MM.1S (cell line): ENCODE data around the gene PTPRE.
A peak's percentile ranks its signal among the peaks of the same experiment; 100 is the strongest.

Experiments
- DNase-seq: peaks from one replicate; pipeline ENCODE4 v3.0.0-alpha.2; 2015
- H2AFZ ChIP-seq: fragments of 300-600 bp; sonication (generic); 2 replicates; pipeline ENCODE4 v1.6.0; 2016; ENCODE audit warnings: antibody characterized with exemption, low read length
- H3F3A ChIP-seq: fragments of 300-600 bp; sonication (generic); 2 replicates; pipeline ENCODE4 v1.6.1; 2016; ENCODE audit warnings: mild to moderate bottlenecking, antibody characterized with exemption, low read length, moderate library complexity, mixed read lengths; ENCODE audit not compliant: insufficient read depth
- H3K27ac ChIP-seq: fragments of 300-600 bp; sonication (generic); 2 replicates; pipeline ENCODE4 v1.5.1; 2016; ENCODE audit warnings: mild to moderate bottlenecking, low read length
- H3K27me3 ChIP-seq: fragments of 300-600 bp; sonication (generic); replicated peaks from 2 replicates; pipeline ENCODE4 v1.6.0; 2016; ENCODE audit warnings: low read length; ENCODE audit not compliant: insufficient read depth
- H3K36me3 ChIP-seq: fragments of 300-600 bp; sonication (generic); replicated peaks from 2 replicates; pipeline ENCODE4 v1.6.1; 2016; ENCODE audit warnings: mild to moderate bottlenecking, low read length, mixed read lengths; ENCODE audit not compliant: insufficient read depth
- H3K4me1 ChIP-seq: fragments of 300-600 bp; sonication (generic); 2 replicates; pipeline ENCODE4 v1.6.1; 2016; ENCODE audit warnings: low read length, mixed read lengths
- H3K4me2 ChIP-seq: fragments of 300-600 bp; sonication (generic); 2 replicates; pipeline ENCODE4 v1.6.0; 2016; ENCODE audit warnings: low read depth, low read length
- H3K4me3 ChIP-seq: fragments of 300-600 bp; sonication (generic); 2 replicates; pipeline ENCODE4 v1.5.1; 2016; ENCODE audit warnings: low read length, mixed read lengths
- H3K79me2 ChIP-seq: fragments of 300-600 bp; sonication (generic); 2 replicates; pipeline ENCODE4 v1.6.1; 2016; ENCODE audit warnings: mixed run types, low read length, mixed read lengths
- H3K9ac ChIP-seq: fragments of 300-600 bp; sonication (generic); 2 replicates; pipeline ENCODE4 v1.6.1; 2016; ENCODE audit warnings: low read length, mixed read lengths
- H3K9me2 ChIP-seq: fragments of 300-600 bp; sonication (generic); replicated peaks from 2 replicates; pipeline ENCODE4 v1.6.1; 2016; ENCODE audit warnings: mild to moderate bottlenecking, low read length, mixed read lengths; ENCODE audit not compliant: insufficient read depth
- H3K9me3 ChIP-seq: fragments of 300-600 bp; sonication (generic); replicated peaks from 2 replicates; pipeline ENCODE4 v1.6.1; 2016; ENCODE audit warnings: mild to moderate bottlenecking, low read length, mixed read lengths; ENCODE audit not compliant: insufficient read depth
- H4K20me1 ChIP-seq: fragments of 300-600 bp; sonication (generic); 2 replicates; pipeline ENCODE4 v1.6.1; 2016; ENCODE audit warnings: mild to moderate bottlenecking, low read length, moderate library complexity, mixed read lengths; ENCODE audit not compliant: insufficient read depth
- EZH2 ChIP-seq: fragments of 300-600 bp; sonication (generic); optimal IDR thresholded peaks from 2 replicates; pipeline ENCODE3; 2017; ENCODE audit warnings: low read depth, mild to moderate bottlenecking, antibody characterized with exemption, low read length, mixed read lengths
- EZH2phosphoT487 ChIP-seq: fragments of 300-600 bp; sonication (generic); IDR thresholded peaks from 2 replicates; pipeline ENCODE4 v1.6.1; 2018; ENCODE audit warnings: antibody characterized with exemption, low read length
- TF ChIP-seq, protein P1 (sequence below): fragments of 300-600 bp; sonication (generic); IDR thresholded peaks from 2 replicates; pipeline ENCODE4 v1.5.1; 2016; ENCODE audit warnings: antibody characterized with exemption, low read length, mixed read lengths

The PTPRE gene

DNA sequence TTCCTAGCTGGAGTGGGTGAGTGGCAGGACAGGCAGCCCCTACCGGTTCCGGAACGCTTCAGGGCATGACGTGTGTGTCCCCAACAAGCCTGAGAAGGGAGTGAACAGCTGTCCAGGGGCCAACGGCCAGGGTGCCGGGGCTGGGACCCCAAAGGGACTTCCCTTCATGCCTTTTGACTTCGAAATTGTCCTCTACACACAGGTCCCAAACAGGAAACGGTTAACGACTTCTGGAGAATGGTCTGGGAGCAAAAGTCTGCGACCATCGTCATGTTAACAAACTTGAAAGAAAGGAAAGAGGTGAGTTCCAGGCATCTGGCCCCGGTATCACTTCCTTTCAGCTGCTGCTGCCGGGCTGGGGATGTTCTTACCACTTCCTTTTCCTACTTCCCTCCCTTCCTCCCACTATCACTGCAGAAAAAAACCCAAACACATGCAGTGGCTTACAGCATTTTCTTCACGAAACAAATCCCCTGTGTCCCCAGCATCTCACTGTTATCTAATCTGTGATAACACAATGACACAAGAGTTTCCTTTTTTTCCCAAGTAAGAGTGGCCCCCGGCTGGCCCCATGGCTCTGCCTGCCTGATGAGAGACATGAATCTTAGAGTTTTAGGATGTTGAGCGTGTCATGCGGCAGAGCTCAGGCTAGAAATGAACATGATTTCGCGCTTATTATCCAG is 156.1 kb downstream of the PTPRE start:
- peak overlapping the region; percentile 35; the same call in 1 of the 2 replicates for H3K9ac ChIP-seq
- peaks cover 35% of the 10 kb centered on the region for H3K4me1 ChIP-seq
- no peaks in the 10 kb centered on the region for H3K9me3 ChIP-seq
- H3K9me2 ChIP-seq, result no peaks in the 10 kb centered on the region
- peak overlapping the region; percentile 90 for H3K27ac ChIP-seq
- H3F3A ChIP-seq, result peaks cover 28% of the 10 kb centered on the region
- H2AFZ ChIP-seq, result peak overlapping the region; percentile 47
- H3K79me2 ChIP-seq, result no peaks in the 10 kb centered on the region
- DNase-seq, result peak; percentile 67
- no peaks in the 10 kb centered on the region for H4K20me1 ChIP-seq
- no peaks in the 10 kb centered on the region for H3K36me3 ChIP-seq
- H3K27me3 ChIP-seq, result no peaks in the 10 kb centered on the region
- TF ChIP-seq, protein P1, sequence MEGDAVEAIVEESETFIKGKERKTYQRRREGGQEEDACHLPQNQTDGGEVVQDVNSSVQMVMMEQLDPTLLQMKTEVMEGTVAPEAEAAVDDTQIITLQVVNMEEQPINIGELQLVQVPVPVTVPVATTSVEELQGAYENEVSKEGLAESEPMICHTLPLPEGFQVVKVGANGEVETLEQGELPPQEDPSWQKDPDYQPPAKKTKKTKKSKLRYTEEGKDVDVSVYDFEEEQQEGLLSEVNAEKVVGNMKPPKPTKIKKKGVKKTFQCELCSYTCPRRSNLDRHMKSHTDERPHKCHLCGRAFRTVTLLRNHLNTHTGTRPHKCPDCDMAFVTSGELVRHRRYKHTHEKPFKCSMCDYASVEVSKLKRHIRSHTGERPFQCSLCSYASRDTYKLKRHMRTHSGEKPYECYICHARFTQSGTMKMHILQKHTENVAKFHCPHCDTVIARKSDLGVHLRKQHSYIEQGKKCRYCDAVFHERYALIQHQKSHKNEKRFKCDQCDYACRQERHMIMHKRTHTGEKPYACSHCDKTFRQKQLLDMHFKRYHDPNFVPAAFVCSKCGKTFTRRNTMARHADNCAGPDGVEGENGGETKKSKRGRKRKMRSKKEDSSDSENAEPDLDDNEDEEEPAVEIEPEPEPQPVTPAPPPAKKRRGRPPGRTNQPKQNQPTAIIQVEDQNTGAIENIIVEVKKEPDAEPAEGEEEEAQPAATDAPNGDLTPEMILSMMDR, result no peak
- TF ChIP-seq EZH2phosphoT487, result no peak
- TF ChIP-seq EZH2, result no peak
- peak overlapping the region; percentile 41 for H3K4me3 ChIP-seq
- H3K4me2 ChIP-seq, result peak overlapping the region; percentile 79

DNA sequence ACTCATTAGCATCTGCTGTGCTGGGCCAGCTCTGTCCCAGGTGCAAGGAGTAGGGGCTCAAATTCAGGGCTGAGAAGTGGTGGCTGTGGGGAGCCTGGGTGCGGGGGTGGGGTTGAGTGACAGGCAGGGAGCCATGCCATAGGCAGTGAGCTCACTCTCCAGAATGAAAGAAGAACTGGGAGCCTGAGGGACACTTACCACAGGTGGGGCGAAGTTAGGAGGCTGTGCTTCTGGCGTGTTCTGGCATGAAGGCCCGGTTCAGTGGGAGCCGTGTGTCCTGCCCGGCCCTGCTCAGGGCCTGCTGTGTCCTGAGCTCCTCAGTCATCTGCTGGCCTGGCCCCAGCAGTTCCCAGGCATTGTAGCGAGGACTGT is 156.8 kb downstream of the PTPRE start:
- Histone ChIP-seq H3K9ac (peak overlapping the region; percentile 37), H3K4me3 (peak overlapping the region; percentile 41; the same call in 1 of the 2 replicates), H3K27ac (peak overlapping the region; percentile 90), H3K4me1 (peaks cover 42% of the 10 kb centered on the region), H3K27me3 (no peaks in the 10 kb centered on the region), H3K9me2 (no peaks in the 10 kb centered on the region), H2AFZ (no peak overlapping the region), H3K36me3 (no peaks in the 10 kb centered on the region), H3K4me2 (peak overlapping the region; percentile 79), H3K9me3 (no peaks in the 10 kb centered on the region), H3F3A (peaks cover 28% of the 10 kb centered on the region), H4K20me1 (no peaks in the 10 kb centered on the region), H3K79me2 (no peaks in the 10 kb centered on the region)
- TF ChIP-seq, protein P1, result no peak
- no peak for TF ChIP-seq EZH2phosphoT487
- TF ChIP-seq EZH2, result no peak
- no peak for DNase-seq

DNA sequence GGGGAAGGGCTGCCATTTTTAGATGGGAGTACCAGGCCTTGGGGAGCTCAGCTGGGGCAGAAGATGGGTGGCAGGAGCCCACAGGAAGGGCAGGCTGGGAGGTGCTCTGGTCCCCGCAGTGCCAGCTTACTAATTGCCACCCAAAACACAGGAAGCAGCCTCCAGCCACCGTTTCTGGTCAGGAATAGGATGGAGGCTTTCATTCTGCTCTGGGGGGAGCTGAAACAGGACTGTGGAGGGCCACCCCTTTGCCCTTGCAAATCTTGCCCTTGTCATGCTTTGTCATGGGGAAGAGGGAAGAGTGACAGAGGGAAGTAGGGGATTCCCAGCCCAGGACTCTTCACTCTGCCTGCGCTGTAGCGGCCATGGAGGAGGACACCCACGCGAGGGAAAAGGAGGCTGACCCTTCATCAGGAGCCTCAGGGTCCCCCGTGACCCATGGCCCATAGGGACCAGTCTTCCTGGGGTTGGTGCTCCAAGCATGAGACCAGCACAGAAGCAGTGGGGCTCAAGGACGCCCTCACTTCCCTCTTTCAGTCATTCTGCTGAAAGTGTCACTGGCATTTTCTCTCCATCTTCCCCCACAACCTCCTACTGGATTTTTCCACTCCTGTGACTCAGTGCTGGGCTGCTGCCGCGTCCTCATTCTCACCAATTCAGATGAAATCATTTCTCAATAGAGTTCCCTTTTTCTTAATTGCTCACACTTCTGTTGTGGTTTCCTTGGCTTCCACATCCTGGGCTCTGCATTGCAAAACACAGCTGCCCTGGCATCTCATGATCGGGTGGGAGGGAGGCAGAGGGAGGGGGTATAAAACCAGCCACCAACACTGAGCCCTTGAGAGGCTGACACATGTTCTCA is 157.4 kb downstream of the PTPRE start:
- Histone ChIP-seq H3K9me3 (no peaks in the 10 kb centered on the region), H3K27me3 (no peaks in the 10 kb centered on the region), H3K36me3 (no peaks in the 10 kb centered on the region), H3K9ac (peak overlapping the region; percentile 37), H3K27ac (peak overlapping the region; percentile 90), H4K20me1 (no peaks in the 10 kb centered on the region), H3K9me2 (no peaks in the 10 kb centered on the region), H3K79me2 (no peaks in the 10 kb centered on the region), H3K4me1 (peaks cover 45% of the 10 kb centered on the region), H3K4me3 (peak overlapping the region; percentile 19; the same call in 1 of the 2 replicates), H3F3A (peaks cover 28% of the 10 kb centered on the region), H3K4me2 (peak overlapping the region; percentile 79), H2AFZ (no peak overlapping the region)
- TF ChIP-seq, protein P1, result no peak
- TF ChIP-seq EZH2, result no peak
- TF ChIP-seq EZH2phosphoT487, result no peak
- DNase-seq, result peak; percentile 54
